C4-2B (cell line): ENCODE measurements around the gene RWDD3.

Experiments
- ZFX ChIP-seq: fragments of 450-650 bp; IDR thresholded peaks from 2 replicates; pipeline ENCODE4 v1.6.1; 2017
- TF ChIP-seq, protein P1 (sequence below): fragments of 450-650 bp; conservative IDR thresholded peaks from 2 replicates; pipeline ENCODE4 v1.5.1; 2017; ENCODE audit warnings: mild to moderate bottlenecking

DNA sequence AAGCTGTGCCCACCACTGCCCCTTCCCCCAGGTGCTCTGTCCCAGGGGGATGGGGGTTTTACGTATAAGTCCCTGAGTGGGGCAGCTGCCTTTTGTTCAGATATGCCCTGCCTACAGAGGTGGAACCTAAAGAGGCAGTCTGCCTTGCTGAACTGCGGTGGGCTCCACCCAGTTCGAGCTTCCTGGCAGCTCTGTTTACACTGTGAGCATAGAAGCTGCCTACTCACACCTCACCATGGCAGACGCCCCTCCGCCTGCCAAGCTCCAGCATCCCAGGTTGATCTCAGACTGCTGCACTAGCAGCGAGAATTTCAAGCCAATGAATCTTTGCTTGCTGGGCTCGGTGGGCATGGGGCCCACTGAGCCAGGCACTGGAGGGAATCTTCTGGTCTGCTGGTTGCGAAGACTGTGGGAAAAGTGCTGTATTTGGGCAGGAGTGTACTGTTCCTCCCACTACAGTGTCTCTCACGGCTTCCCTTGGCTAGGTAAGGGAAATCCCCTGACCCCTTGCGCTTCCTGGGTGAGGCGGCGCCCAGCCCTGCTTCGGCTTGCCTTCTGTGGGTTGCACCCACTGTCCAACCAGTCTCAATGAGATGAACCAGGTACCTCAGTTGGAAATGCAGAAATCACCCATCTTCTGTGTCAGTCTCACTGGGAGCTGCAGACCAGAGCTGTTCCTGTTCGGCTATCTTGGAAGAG, 17.6 kb upstream of the RWDD3 start:
- TF ChIP-seq, protein P1, sequence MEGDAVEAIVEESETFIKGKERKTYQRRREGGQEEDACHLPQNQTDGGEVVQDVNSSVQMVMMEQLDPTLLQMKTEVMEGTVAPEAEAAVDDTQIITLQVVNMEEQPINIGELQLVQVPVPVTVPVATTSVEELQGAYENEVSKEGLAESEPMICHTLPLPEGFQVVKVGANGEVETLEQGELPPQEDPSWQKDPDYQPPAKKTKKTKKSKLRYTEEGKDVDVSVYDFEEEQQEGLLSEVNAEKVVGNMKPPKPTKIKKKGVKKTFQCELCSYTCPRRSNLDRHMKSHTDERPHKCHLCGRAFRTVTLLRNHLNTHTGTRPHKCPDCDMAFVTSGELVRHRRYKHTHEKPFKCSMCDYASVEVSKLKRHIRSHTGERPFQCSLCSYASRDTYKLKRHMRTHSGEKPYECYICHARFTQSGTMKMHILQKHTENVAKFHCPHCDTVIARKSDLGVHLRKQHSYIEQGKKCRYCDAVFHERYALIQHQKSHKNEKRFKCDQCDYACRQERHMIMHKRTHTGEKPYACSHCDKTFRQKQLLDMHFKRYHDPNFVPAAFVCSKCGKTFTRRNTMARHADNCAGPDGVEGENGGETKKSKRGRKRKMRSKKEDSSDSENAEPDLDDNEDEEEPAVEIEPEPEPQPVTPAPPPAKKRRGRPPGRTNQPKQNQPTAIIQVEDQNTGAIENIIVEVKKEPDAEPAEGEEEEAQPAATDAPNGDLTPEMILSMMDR, result no peak
- no peak for TF ChIP-seq ZFX
